Neural cell (in vitro differentiated cells): ENCODE data around the gene RNF215. TPM values are rescaled to one million over a fixed set of nuclear protein-coding genes. Genes with fewer than 3 reads are reported as not detected.

Source experiments
- H2AFZ ChIP-seq: fragments of 200-600, 300-800 bp; sonication (generic), shearing (Covaris generic); 2 replicates; pipeline ENCODE4 v1.6.0; 2014; ENCODE audit warnings: low read depth, mild to moderate bottlenecking, antibody characterized with exemption, low read length, moderate library complexity
- H3F3A ChIP-seq: fragments of 200-600 bp; shearing (Covaris generic); 2 replicates; pipeline ENCODE4 v1.6.1; 2016; ENCODE audit warnings: mild to moderate bottlenecking, moderate library complexity, mixed read lengths, antibody characterized with exemption, low read length; ENCODE audit not compliant: insufficient read depth, poor library complexity, severe bottlenecking
- H3K27ac ChIP-seq: fragments of 200-600, 300-800 bp; sonication (generic), shearing (Covaris generic); 2 replicates; pipeline ENCODE4 v1.5.1; 2014; ENCODE audit warnings: mild to moderate bottlenecking, low read length, moderate library complexity
- H3K27me3 ChIP-seq: fragments of 300-800, 200-600 bp; sonication (generic), shearing (Covaris generic); 2 replicates; pipeline ENCODE4 v1.6.0; 2014; ENCODE audit warnings: mild to moderate bottlenecking, low read depth, low read length, moderate library complexity; ENCODE audit not compliant: insufficient read depth
- H3K36me3 ChIP-seq: fragments of 300-800, 200-600 bp; sonication (generic), shearing (Covaris generic); 2 replicates; pipeline ENCODE4 v1.5.1; 2014; ENCODE audit warnings: mild to moderate bottlenecking, antibody characterized with exemption, low read length, moderate library complexity; ENCODE audit not compliant: insufficient read depth
- H3K4me2 ChIP-seq: fragments of 300-800, 200-600 bp; sonication (generic), shearing (Covaris generic); 2 replicates; pipeline ENCODE4 v1.6.0; 2014; ENCODE audit warnings: mild to moderate bottlenecking, low read length
- H3K4me3 ChIP-seq: fragments of 300-800, 200-600 bp; sonication (generic), shearing (Covaris generic); 2 replicates; pipeline ENCODE4 v1.5.1; 2014; ENCODE audit warnings: mild to moderate bottlenecking, low read length, moderate library complexity
- H3K79me2 ChIP-seq: fragments of 200-600 bp; shearing (Covaris generic); replicated peaks from 2 replicates; pipeline ENCODE4 v1.6.0; 2014; ENCODE audit warnings: mild to moderate bottlenecking, low read length, moderate library complexity; ENCODE audit not compliant: insufficient read depth
- H3K9ac ChIP-seq: fragments of 300-800, 200-600 bp; sonication (generic), shearing (Covaris generic); 2 replicates; pipeline ENCODE4 v1.6.1; 2016; ENCODE audit warnings: mild to moderate bottlenecking, low read length, mixed read lengths
- H3K9me2 ChIP-seq: fragments of 200-600 bp; shearing (Covaris generic); 2 replicates; pipeline ENCODE4 v1.6.1; 2016; ENCODE audit warnings: mild to moderate bottlenecking, low read length, mixed read lengths; ENCODE audit not compliant: insufficient read depth
- H3K9me3 ChIP-seq: fragments of 200-600, 300-800 bp; sonication (generic), shearing (Covaris generic); 2 replicates; pipeline ENCODE4 v1.6.1; 2016; ENCODE audit warnings: mild to moderate bottlenecking, mixed run types, low read length, moderate library complexity, mixed read lengths
- H4K20me1 ChIP-seq: fragments of 200-600 bp; shearing (Covaris generic); 2 replicates; pipeline ENCODE4 v1.6.1; 2016; ENCODE audit warnings: mild to moderate bottlenecking, mixed run types; ENCODE audit not compliant: insufficient read depth
- CTCF ChIP-seq: fragments of 450-650 bp; IDR thresholded peaks from 2 replicates; pipeline ENCODE4 v1.5.1; 2014; ENCODE audit warnings: antibody characterized with exemption, mild to moderate bottlenecking, moderate library complexity; ENCODE audit not compliant: poor library complexity, severe bottlenecking
- EP300 ChIP-seq: fragments of 450-650 bp; conservative IDR thresholded peaks from 2 replicates; pipeline ENCODE4 v1.6.1; 2014; ENCODE audit warnings: antibody characterized with exemption, mild to moderate bottlenecking, moderate library complexity; ENCODE audit not compliant: poor library complexity, severe bottlenecking
- EZH2 ChIP-seq: fragments of 200-600, 300-800 bp; shearing (Covaris generic), sonication (generic); IDR thresholded peaks from 2 replicates; pipeline ENCODE4 v1.6.1; 2014; ENCODE audit warnings: antibody characterized with exemption, low read length, borderline replicate concordance, mild to moderate bottlenecking; ENCODE audit not compliant: insufficient read depth, poor library complexity, severe bottlenecking
- MXI1 ChIP-seq: fragments of 450-650 bp; conservative IDR thresholded peaks from 2 replicates; pipeline ENCODE4 v1.6.1; 2014; ENCODE audit warnings: antibody characterized with exemption, mild to moderate bottlenecking; ENCODE audit not compliant: poor library complexity, severe bottlenecking
- POLR2AphosphoS5 ChIP-seq: IDR thresholded peaks from 2 replicates; pipeline ENCODE4 v1.6.1; 2012
- RAD21 ChIP-seq: fragments of 450-650 bp; conservative IDR thresholded peaks from 2 replicates; pipeline ENCODE4 v1.6.1; 2014; ENCODE audit warnings: antibody characterized with exemption, mild to moderate bottlenecking, moderate library complexity
- REST ChIP-seq: IDR thresholded peaks from 2 replicates; pipeline ENCODE4 v1.6.1; 2012; ENCODE audit warnings: borderline replicate concordance
- SMC3 ChIP-seq: fragments of 450-650 bp; conservative IDR thresholded peaks from 2 replicates; pipeline ENCODE4 v1.6.1; 2014; ENCODE audit warnings: antibody characterized with exemption, mild to moderate bottlenecking, moderate library complexity; ENCODE audit not compliant: poor library complexity
- TAF1 ChIP-seq: IDR thresholded peaks from 2 replicates; pipeline ENCODE4 v1.6.1; 2012; ENCODE audit warnings: low read depth
- polyA plus RNA-seq: library from polyadenylated mRNA; depleted of rRNA; stranded (reverse); fragments of >200 nt; gene quantifications from 2 replicates; pipeline ENCODE4 v1.2.3, GENCODE V29; 2014

RNF215 gene
- polyA plus RNA-seq, 1 donor from 2014 or later: 28.3 TPM

GRCh38 chr22:30398685-30399680 lies 11.8 kb upstream of the RNF215 start:
- H3F3A ChIP-seq: no peaks in the 10 kb centered on the region
- H3K9ac ChIP-seq: no peak overlapping the region
- H3K4me2 ChIP-seq: no peak overlapping the region
- TF ChIP-seq POLR2AphosphoS5: no peak
- TF ChIP-seq REST: no peak
- TF ChIP-seq MXI1: no peak
- no peak for TF ChIP-seq TAF1
- TF ChIP-seq RAD21: no peak
- no peak for TF ChIP-seq EZH2
- TF ChIP-seq EP300: no peak
- no peak for TF ChIP-seq SMC3
- TF ChIP-seq CTCF: no peak
- H3K27me3 ChIP-seq: peaks cover 18% of the 10 kb centered on the region
- no peak overlapping the region for H3K27ac ChIP-seq
- H2AFZ ChIP-seq: no peak overlapping the region
- H3K9me3 ChIP-seq: no peaks in the 10 kb centered on the region
- no peak overlapping the region for H3K4me3 ChIP-seq
- H3K79me2 ChIP-seq: no peaks in the 10 kb centered on the region
- H3K36me3 ChIP-seq: no peaks in the 10 kb centered on the region
- no peaks in the 10 kb centered on the region for H4K20me1 ChIP-seq
- H3K9me2 ChIP-seq: no peaks in the 10 kb centered on the region

GRCh38 chr22:30397656-30398635 lies 10.7 kb upstream of the RNF215 start:
- no peak for TF ChIP-seq CTCF
- TF ChIP-seq EZH2: no peak
- no peak for TF ChIP-seq POLR2AphosphoS5
- TF ChIP-seq TAF1: no peak
- no peak for TF ChIP-seq REST
- TF ChIP-seq SMC3: no peak
- no peak for TF ChIP-seq MXI1
- no peak for TF ChIP-seq EP300
- no peak for TF ChIP-seq RAD21
- Histone ChIP-seq H3K9me3 (no peaks in the 10 kb centered on the region), H3K36me3 (no peaks in the 10 kb centered on the region), H3K79me2 (no peaks in the 10 kb centered on the region), H3K27ac (no peak overlapping the region), H3F3A (no peaks in the 10 kb centered on the region), H3K9ac (peak overlapping the region; percentile 63), H3K27me3 (peaks cover 18% of the 10 kb centered on the region), H2AFZ (no peak overlapping the region), H4K20me1 (no peaks in the 10 kb centered on the region), H3K4me3 (peak overlapping the region; percentile 89), H3K9me2 (no peaks in the 10 kb centered on the region), H3K4me2 (peak overlapping the region; percentile 77)
